ENCODE data around the gene ACTL6B.
A peak's percentile ranks its signal among the peaks of the same experiment; 100 is the strongest.
"Not testable (repeated sequence)": the region's sequence is repeated elsewhere in the genome, so short reads cannot be mapped to it uniquely, and the experiment has no call there.

ACTL6B gene

DNA sequence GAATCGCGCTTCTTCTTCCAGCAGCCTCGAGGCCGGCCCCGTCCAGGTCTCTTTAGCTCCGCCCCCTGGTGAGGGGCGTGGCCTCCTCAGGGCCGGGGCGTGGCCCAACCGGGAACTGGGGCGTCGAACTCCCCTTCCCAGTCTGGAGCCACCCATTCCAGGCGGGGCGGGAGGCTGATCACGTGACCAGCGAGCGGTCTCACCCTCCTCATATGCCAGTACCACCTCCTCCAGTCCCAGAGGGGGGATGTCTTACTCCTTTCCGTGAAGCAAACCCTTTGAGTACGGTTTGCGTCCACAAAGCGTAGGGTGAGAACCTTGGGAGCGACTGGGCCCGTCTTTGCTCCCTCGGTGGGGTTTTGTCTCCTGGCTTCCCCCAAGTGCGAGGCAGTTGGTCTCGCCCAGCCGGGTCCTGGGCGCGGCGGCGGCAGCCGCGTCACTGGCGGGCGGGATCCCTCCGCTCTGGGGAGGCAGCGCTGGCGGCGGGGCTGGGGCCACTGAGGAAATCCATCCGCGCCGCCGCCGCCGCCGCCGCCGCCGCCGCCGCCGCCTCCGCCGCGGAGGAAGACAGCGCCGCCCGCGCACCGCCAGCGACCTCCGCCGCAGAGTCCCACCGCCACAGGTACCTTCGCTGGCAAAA is 17.2 kb upstream of the ACTL6B start, which contains the start of gene GNB2:
TSS of gene GNB2 (plus strand) at position 439 of the 640 bp plus-strand sequence. CDS start 2,526 bp downstream, outside the sequence.
- peak within 1 kb of the TSS; percentile 87 for H3K27ac ChIP-seq
- DNase-seq (ENCODE audit: low read depth, low spot score), result peak; percentile 94

DNA sequence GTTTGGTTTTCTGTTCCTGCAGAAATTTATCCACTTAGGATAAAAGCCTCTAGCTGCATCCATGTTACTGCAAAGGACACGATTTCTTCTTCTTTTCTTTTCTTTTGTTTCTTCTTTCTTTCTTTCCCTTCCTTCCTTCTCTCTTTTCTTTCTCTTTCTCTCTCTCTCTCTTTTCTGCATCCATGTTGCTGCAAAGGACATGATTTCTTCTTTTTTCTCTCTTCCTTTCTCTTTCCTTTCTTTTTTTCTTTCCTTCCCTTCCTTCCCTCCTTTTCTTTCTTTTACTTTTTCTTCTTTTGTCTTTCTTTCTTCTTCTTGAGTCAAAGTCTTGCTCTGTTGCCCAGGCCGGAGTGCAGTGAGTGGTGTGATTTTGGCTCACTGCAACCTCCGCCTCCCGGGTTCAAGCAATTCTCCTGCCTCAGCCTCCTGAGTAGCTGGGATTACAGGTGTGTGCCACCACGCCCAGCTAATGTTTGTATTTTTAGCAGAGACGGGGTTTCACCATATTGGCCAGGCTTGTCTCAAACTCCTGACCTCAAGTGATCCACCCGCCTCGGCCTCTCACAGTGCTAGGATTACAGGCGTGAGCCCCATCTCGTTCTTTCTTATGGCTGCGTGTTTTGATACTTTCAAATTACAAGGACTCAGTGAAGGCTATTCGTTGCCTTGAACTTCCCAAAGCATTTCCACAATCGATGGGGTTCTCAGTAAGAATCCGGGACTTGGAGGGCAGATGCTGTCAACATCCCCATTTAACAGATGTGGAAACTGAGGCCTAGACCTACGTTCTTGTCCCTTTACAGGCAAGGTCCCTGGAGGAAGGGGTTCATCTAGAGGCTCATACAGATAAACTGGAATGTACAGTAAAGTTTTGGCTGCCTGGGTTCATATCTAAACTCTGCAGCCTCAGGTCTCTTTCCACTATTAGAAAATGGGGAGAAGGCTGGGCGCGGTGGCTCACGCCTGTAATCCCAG is 15.4 kb upstream of the ACTL6B start:
- no peak for DNase-seq (ENCODE audit: low read depth, low spot score)

DNA sequence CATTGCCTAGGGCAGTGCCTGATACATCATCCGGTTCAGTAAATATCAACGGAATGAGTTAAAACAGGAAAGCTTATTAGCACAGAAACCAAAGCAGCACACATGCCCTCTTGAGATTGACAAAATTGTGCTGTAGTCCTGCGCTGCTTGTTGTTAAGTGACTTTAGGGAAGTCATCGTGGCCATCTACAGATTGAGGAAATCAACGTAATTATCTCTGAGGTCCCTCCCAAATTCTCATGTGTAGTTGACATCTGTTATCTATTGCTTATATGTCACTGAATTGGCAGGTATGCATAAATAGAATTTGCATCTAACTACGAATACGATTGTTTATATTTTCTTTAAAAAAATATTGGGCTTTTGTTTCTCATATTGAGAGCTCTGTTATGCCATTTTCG is 13.8 kb upstream of the ACTL6B start:
- H3K27ac ChIP-seq, result no peak overlapping the region
- no peak for DNase-seq (ENCODE audit: low read depth, low spot score)

More for the DNA sequence above, 15.4 kb upstream of the ACTL6B start:
- no peak overlapping the region for H3K27ac ChIP-seq

DNA sequence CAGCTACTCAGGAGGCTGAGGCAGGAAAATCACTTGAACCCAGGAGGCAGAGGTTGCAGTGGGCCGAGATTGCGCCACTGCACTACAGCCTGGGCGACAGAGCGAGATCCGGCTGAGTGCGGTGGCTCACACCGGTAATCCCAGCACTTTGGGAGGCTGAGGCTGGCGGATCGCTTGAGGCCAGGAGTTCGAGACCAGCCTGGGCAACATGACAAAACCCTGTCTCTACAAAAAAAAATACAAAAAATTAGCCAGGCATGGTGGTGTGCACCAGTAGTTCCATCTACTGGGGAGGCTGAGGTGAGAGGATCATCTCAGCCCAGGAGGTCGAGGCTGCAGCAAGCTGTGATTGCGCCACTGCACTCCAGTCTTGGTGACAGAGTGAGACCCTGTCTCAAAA is 12.9 kb upstream of the ACTL6B start:
- H3K27ac ChIP-seq, result not testable (repeated sequence)

GRCh38 chr7:100668069-100668449 is 11.8 kb upstream of the ACTL6B start:
- DNase-seq (ENCODE audit: low read depth, low spot score), result no peak

More for the DNA sequence above, 12.9 kb upstream of the ACTL6B start:
- not testable (repeated sequence) for DNase-seq (ENCODE audit: low read depth, low spot score)

GRCh38 chr7:100667331-100668068 is 11.3 kb upstream of the ACTL6B start:
- no peak overlapping the region for H3K27ac ChIP-seq
- no peak for DNase-seq (ENCODE audit: low read depth, low spot score)

More at GRCh38 chr7:100668069-100668449, 11.8 kb upstream of the ACTL6B start:
- H3K27ac ChIP-seq, result no peak overlapping the region

- no peak for DNase-seq (ENCODE audit: low read depth, low spot score)
- H3K27ac ChIP-seq, result no peak overlapping the region
These were observed 9.0 kb upstream of the ACTL6B start for GRCh38 chr7:100665168-100665726.

- H3K27ac ChIP-seq; DNase-seq (ENCODE audit: low read depth, low spot score): not testable (repeated sequence)
These were observed 6.0 kb upstream of the ACTL6B start for GRCh38 chr7:100662194-100662776.

DNA sequence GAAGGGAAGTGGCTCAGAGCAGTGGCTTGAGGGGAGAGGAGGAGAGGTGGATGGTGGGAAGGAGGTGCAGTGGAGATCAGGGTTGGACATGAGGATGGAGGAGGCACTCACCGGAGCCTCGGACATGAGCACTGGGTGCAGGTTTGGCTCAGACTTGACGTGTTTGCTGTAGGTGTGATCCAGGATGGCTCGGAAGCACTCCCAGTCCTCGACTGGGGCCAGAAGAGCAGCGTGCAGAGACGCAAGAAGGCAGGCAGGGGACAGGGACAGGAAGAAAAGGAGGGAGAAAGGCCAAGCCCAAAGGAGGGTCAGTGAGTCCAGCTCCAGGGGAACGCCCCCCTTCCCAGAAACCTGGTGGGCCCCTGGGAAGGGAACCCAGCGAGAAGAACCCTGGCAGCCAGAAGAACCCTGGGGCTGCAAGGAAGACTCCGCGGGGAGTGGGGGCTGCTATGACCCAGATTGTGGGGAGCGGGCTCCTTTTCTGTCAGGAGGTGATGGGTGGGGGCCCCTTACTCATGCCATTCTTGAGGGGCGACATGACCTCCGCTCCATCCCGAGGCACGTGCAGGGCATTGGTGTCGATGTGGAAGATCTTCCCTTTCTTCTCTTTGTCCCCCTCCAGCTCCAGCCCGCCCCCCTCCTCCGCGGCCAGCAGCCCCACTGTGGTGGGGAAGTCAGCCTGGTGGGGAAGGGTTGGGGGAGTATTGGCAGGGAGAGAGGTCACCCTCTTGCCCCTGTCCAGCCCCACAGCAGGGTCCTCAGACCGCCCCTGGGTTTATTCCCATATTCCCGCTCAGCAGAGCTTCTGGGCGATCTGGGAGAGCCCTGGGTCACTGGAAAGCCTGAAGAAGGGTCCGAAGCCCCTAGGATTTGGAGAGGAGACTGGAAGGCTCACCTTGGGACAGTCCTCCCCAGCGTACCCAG is 1.1 kb downstream of the ACTL6B start:
- DNase-seq (ENCODE audit: low read depth, low spot score), result no peak
- no peak overlapping the region for H3K27ac ChIP-seq

DNA sequence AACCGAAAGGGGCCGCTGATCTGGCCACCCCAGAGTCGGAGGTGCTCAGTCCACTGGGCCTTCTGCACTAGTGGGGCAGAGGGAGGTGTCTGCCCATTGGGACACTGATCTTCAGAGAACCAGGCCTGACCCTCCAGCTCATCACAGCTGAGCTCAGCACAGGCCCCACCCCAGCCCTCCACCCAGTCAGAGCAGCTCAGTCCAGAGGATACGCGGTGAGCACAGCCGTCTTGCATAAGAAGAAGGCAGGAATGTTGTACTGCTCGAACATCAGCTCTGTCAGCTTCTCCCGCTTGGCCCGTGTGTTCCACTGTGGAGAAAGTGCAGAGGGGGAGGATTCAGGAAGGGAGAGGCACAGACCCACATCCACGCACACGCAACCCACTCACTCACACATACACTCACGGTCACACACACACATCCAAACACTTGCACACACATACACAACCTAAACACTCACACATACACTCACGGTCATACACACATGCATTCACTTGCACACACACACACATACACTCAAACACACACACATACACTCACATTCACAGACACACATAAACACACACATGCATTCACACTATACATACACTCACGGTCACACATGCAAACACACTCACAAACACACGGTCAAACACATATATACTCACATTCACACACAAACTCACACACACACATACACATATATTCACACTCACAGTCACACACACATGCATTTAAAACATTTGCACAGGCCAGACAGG is 6.3 kb downstream of the ACTL6B start:
- peak; percentile 22 for DNase-seq (ENCODE audit: low read depth, low spot score)
- no peak overlapping the region for H3K27ac ChIP-seq

- no peak for DNase-seq (ENCODE audit: low read depth, low spot score)
- no peak overlapping the region for H3K27ac ChIP-seq
These were observed 13.7 kb downstream of the ACTL6B start for GRCh38 chr7:100642534-100642907.

DNA sequence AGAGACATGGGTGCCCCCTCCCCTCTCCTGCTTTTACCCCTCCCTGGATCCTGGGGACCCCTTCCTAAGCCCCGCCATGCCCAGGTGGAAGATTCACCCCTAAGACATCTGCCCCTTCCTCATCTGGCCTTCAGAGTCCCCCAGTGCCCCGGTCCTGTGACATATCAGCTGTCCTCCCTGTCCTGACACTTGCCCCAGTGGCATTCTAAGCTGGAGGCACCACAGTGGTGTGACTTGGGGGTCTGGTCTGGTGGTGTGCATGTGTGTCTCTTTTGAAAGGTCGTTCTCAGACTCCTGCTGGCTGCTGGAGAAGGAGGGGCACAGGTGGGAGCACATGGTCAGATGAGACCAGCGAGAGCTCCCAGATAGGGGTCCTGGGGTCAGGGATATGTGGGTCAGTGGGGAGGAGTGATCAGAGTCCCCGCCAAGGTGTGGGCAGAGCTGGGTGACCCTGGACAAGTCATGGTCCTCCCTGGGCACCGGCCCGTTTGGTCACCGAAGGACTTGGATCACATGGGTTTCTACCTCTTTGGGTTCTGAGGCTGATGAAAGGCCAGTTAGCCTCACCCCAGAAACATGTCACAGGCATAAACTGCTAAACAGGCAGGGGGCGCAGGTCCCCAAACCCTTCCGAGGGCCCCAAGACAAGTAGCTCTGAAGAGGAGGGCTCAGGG is 14.3 kb downstream of the ACTL6B start:
- DNase-seq (ENCODE audit: low read depth, low spot score), result no peak
- H3K27ac ChIP-seq, result no peak overlapping the region

DNA sequence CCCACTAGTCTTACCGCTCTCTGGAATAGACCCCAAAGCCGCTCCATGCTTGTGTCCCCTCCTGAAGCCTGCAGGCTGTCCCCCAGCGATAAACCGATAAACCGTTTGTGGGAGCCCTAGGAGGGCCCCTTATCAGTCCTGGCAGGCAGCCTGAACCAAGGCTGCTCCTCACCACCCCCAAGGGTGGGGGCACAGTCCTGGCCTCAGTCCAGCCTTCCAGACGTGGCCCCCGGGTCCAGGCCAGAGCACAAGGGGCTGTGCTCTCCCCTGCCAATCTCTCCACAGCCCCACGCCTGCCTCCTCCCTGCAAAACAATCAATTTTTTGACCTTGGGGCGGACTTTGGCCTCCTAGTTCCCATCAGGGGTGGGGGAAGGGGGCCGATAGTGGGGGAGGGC is 14.8 kb downstream of the ACTL6B start, which contains the start of gene TFR2:
TSS of gene TFR2 (minus strand) at position 90 of the 397 bp plus-strand sequence. CDS start at position 47, 43 bp downstream.
- no peak for DNase-seq (ENCODE audit: low read depth, low spot score)
- no peak within 1 kb of the TSS for H3K27ac ChIP-seq

- no peak overlapping the region for H3K27ac ChIP-seq
- DNase-seq (ENCODE audit: low read depth, low spot score), result no peak
These were observed 15.5 kb downstream of the ACTL6B start for GRCh38 chr7:100640517-100641440.

DNA sequence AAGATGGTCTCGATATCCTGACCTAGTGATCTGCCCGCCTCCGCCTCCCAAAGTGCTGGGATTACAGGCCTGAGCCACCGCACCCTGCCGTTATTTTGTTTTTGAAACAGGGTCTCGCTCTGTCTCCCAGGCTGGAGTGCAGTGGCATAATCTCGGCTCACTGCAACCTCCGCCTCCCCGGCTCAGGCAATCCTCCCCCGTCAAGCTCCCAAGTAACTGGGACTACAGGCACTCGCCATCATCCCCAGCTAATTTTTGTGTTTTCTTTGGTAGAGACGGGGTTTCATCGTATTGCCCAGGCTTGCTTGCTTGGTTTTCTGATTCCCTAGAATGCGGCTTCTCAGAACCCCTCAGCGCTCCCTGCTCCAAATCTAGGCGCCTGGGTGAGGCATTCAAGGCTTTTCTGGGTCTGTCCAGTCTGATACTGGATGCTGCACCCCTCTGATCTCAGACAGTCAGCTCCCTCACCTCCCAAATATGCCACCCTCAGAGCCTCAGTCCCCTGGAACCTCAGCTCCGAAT is 16.2 kb downstream of the ACTL6B start:
- DNase-seq (ENCODE audit: low read depth, low spot score), result no peak
- H3K27ac ChIP-seq, result no peak overlapping the region

Data from epithelial cell of prostate (primary cell).